GM18498 (cell line): ENCODE measurements around the gene OMP.

ENCODE experiments used
- ATAC-seq: cut with Tn5 transposase; IDR thresholded peaks from one replicate; pipeline ENCODE4 v1.9.1; 2021; ENCODE audit warnings: mild to moderate bottlenecking, moderate library complexity; ENCODE audit not compliant: unreplicated experiment

OMP gene

GRCh38 chr11:77068457-77069335 lies 33.9 kb upstream of the OMP start:
- ATAC-seq, result no peak

DNA sequence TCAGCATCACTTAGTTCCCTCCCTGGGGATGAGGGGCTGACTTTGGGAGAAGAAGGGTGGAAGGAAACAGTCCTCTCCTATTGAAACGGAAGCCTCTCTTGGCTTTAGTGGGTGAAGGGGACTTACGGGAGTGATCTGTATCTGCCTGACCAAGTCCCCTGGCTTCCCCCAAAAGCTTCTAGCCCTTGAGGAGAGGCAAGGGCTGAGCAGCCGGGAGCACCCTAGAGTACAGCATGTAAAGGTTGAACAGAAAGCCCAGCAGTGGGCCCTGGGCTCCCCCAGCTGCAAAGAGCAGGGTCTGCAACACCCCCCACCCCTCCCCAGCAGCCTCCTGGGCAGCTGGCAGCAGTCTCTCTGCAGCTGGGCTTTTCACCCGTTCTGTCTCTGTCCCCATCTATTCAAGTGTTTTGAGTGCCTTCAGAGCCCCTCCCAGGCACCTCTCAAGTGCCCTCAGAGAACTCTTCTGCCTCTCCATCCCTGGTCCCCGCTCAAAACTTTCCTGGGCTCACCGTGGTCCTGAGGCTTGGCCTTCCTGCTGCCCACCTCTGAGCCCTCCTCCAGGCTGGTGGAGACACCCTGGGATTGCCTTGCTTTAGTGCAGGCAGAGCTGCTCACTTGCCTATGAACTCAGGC lies 33.2 kb upstream of the OMP start:
- ATAC-seq, result no peak

- ATAC-seq, result no peak
Observed at GRCh38 chr11:77069969-77070582, 32.6 kb upstream of the OMP start.

GRCh38 chr11:77071077-77071476 lies 31.6 kb upstream of the OMP start:
- ATAC-seq, result no peak

- ATAC-seq, result no peak
Observed at GRCh38 chr11:77071671-77072605, 30.7 kb upstream of the OMP start.

- ATAC-seq, result no peak
Observed at GRCh38 chr11:77072851-77073327, 29.8 kb upstream of the OMP start.

- no peak for ATAC-seq
Observed at GRCh38 chr11:77073328-77074001, 29.2 kb upstream of the OMP start.

DNA sequence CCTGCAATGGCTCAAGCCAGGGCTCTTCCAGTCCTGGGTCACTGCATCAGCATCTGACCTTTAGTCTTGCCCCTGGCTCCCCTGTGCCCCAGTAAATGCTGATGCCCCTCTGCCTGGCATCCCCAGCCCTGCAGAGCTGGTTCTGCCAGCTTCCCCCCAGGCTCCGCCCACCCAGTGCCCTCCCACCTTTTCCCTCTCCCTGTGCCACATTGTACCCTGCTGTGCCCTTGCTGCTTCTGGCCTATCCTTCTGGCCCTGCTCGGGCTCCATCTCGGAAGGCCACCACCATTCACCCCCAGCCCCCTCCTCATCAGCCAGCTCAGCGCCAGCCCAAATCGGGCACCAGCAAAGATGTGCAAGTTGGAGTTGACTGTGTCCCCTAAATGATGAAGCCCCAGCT lies 28.4 kb upstream of the OMP start:
- no peak for ATAC-seq

- ATAC-seq, result no peak
Observed at GRCh38 chr11:77074626-77075221, 27.9 kb upstream of the OMP start.

DNA sequence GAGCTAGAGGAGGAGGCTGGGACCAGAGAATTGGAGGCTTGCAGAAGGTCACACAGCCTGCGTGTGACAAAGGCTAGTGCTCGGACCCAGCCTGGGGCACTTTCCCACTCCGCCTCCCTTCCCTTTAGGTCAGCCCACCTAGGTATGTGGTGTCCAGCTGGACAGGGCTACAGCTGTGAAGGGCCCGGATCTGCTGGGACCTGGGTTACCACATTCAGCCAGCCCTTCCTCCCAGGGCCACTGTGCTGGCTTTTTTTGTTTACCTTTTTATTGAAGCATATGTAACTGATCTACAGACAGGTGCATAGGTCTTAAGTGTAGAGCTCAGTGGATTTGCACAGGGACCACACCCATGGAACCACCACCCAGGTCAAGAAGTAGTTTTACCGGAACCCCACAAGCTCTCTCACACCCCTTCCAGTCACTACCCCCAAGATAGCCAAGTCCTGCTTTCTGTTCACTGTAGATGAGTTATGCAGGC lies 27.2 kb upstream of the OMP start:
- ATAC-seq, result no peak

GRCh38 chr11:77079666-77080065 lies 23.0 kb upstream of the OMP start:
- no peak for ATAC-seq

GRCh38 chr11:77080643-77081210 lies 21.9 kb upstream of the OMP start:
- ATAC-seq, result no peak

DNA sequence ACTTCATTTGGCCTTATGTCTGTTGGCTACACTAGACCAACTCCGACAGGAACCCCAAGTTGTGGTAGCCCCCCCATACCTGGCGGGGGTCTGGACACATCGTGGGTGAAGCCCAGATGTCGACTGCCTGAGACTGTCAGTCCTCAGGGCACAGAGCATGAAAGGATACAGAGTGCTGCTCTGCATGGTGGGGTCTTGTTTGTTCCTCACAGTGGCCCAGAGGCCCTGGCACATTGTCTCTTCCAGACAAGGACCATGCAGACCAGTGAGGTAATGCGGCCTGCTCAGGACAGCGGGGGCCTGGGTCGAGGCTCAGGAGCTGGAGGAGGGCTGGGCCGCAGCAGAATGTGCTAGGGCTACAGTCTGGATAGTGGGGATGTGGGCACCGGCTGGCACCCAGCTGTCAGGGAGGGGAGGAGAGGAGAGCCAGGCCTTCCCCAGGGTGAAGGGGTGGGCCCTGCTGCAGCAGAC lies 21.2 kb upstream of the OMP start:
- no peak for ATAC-seq

DNA sequence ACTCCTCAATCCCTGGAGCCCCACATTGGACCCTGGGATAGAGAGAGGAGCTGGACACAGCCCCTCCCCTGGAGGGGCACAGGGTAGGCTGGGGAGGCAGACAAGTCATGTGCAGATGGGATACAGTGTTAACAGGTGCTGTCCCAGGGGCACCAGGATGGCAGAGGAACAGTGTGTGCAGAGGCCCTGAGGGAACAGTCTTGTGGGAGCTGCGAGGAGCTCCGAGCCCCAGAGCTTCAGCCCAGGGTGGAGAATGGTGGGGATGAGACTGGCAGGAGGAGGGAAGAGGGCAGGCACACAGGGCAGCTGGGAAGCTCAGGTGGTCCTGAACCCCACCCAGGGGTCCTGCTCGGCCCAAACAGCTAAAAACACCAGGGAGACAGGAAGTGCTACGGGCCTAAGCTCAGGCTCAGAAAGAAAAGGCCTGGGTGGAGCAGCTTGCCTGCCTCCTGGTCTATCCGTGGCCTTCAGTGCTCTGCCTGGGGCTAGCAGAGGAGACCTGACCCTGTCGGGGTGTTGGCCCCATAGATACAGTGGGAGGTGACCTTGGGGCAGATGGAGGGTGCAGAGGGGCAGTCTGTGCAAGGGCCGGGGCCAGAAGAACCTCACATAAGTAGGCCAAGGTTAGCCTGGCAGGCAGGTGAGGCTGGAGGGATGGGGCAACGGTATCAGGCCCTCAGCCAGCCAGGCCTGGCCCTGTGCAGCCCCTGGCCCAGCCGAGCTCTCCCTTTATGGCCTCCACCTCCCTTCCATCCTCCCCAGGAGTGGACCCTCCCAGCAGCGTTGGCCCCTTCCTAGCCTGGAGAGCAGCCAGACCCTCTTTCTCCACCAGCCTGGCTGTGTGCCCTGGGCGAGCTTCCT lies 20.4 kb upstream of the OMP start:
- ATAC-seq, result no peak

DNA sequence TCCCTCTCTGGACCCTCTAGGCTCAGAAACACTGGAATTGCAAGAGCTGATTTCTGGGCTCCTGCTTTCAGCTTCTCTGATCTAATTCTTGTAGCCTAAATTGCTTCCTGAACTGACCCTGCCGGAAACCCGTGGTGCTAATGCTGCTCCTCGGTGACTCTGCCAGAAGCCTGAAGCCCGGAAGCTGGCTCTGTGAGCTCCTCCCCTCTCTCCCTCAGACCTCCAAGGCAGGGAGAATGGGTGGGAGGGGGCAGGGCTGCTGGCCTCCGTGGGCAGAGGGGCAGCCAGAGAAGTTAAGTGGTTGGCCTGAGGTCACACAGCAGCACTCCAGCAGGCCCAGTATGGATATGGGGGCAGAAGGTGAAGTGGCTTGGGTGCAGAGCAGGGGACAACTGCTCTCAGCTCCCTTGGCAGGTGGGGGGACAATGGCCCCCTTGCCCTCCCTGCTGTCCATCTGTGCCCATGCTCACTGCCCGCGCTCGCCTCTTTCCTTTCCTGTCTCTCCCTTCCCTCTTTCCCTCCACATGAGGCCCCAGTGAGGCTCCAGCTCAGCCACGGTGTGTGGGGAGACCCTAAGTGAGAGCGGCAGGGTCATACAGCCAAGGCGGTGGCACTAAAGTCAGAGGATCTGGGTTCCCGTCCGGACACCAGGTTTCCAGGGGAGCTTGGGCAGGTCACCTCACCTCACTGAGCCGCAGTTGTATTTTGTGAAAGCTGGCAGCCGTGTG lies 19.6 kb upstream of the OMP start:
- no peak for ATAC-seq

DNA sequence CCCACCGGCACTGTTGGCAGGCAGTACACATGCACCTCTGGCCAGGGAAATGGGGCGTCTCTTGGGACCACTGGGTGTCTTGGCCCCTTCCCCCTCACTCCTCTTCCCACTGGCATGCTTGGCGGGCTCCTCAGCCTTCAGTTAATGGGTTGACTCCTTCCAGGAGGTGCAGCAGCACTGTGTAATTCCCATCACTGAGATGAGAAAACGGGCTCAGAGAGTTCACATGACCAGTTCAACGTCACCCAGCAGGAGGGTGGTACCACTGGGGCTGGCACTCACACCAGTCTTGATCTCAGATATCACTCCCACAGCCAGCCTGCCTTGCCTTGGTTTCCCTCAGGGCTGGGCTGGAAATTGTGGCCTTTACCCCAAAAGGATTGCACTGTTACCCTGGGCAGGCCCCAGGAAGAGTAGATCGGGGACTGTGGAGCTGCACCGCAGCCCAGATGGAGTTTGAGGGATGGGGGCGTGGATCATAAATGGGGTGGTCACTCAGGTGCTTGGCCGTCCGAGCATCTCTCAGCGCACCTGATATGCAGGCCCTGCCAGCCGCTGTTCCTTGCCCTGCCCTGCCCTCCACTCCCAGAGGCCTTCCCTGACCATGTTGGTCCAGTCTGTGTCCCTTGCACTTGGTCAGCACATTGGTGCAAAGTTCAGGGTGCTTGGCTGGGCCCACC lies 18.9 kb upstream of the OMP start:
- ATAC-seq, result no peak

- no peak for ATAC-seq
Observed at GRCh38 chr11:77084581-77085191, 18.0 kb upstream of the OMP start.
